Uterus (tissue), 4 donors: ENCODE data around the gene ZFYVE27. TPM values are rescaled to one million over a fixed set of nuclear protein-coding genes. Genes with fewer than 3 reads are reported as not detected.

ENCODE experiments used
- DNase-seq, 2 donors: peaks; one replicate each; pipeline ENCODE4 v3.0.0-alpha.2; 2019 to 2020
- H3K27ac ChIP-seq, 2 donors: fragments of 200-600 bp; sonication (generic); 1 replicate in 1 of 2; 2 replicates in 1 of 2; pipeline ENCODE4 v1.5.1; 2016 to 2018
- H3K27me3 ChIP-seq, 2 donors: fragments of 200-600 bp; sonication (generic); one replicate each; pipeline ENCODE4 v1.5.1; 2018 to 2019; ENCODE audit warnings: control low read depth in 1 of 2
- H3K36me3 ChIP-seq, 2 donors: fragments of 200-600 bp; sonication (generic); one replicate each; pipeline ENCODE4 v1.5.1; 2019; ENCODE audit warnings: control low read depth in 1 of 2
- H3K4me1 ChIP-seq, 2 donors: fragments of 200-600 bp; sonication (generic); one replicate each; pipeline ENCODE4 v1.5.1; 2018 to 2019; ENCODE audit warnings: control low read depth in 1 of 2
- H3K4me3 ChIP-seq, 2 donors: fragments of 200-600 bp; sonication (generic); 1 replicate in 1 of 2; 2 replicates in 1 of 2; pipeline ENCODE4 v1.5.1; 2018 to 2019; ENCODE audit warnings: mild to moderate bottlenecking in 1 of 2
- H3K9me3 ChIP-seq, 2 donors: fragments of 200-600 bp; sonication (generic); one replicate each; pipeline ENCODE4 v1.5.1; 2019; ENCODE audit warnings: control low read depth in 1 of 2
- CTCF ChIP-seq, 4 experiments: fragments of 200-600 bp in 2 of 4; fragments of 450-650 bp in 2 of 4; sonication (generic) in 2 of 4; IDR thresholded peaks; one replicate each; pipeline ENCODE4 v1.5.1; 2016 to 2019; ENCODE audit warnings: antibody characterized with exemption in 4 of 4, mild to moderate bottlenecking in 2 of 4, moderate library complexity in 1 of 4
- POLR2A ChIP-seq, 2 donors: fragments of 450-650 bp; IDR thresholded peaks; one replicate each; pipeline ENCODE4 v1.6.1; 2016; ENCODE audit warnings: antibody characterized with exemption in 2 of 2, mild to moderate bottlenecking in 1 of 2, moderate library complexity in 1 of 2
- intact Hi-C: fragments of 100-400 bp; cut with DNase I; formaldehyde crosslinking; loops from one replicate; pipeline ENCODE4 v1.15.1; 2023; ENCODE audit warnings: low total_unique reads
- total RNA-seq, 4 donors: library from RNA; depleted of rRNA in 3 of 4; stranded (reverse); fragments of >200 nt in 3 of 4; gene quantifications; one replicate each; pipeline versions ENCODE4 v1.1.0 to v1.2.4, GENCODE V29; 2014 to 2023
- donor health status: DM: yes; HTN: yes; CAD: no.

The ZFYVE27 gene
- total RNA-seq, 4 donors from 2014 or later: 2.8 to 32.3 (median 16.7) TPM

DNA sequence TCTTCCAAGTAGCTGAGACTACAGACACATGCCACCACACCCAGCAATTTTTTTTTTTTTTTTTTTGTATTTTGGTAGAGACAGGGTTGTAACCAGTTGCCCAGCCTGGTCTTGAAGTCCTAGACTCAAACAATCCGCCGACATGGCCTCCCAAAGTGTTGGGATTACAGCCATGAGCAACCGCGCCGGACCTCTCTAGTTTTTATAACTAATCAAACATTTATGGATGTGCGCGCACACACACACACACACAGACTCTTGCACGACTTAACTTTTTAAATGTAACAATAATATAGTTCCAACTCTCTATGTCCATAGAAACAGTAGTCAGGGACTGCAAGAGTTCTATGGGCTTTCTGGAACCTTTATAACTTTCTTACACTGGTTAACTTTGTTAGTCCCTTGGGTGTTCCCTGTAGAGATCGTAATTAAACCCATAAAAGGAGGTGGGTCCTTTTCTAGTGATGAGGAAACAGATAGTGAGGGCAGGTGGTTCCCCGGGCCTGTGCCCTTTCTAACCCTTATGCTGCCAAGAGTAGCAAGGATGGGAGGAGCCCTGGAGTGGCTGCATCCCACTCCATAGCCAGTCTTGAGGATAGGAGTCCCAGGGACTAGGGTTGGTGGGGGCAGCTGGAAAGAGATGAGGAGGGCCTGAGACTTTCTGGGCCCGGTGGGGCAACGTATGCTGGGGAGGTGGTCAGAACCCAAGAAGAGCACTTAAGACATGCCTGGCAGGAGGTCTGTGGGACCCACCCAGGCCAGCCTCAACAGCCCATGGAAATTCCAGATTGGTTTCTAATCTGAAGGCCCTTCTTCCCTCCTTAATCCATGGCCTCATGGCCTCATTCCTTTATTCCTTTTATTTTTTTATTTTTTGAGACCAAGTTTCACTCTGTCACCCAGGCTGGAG is 14.8 kb upstream of the ZFYVE27 start:
- Histone ChIP-seq H3K36me3 (no peaks in the 10 kb centered on the region), H3K9me3 (no peaks in the 10 kb centered on the region), H3K4me1 (peaks cover 4 to 8% of the 10 kb centered on the region in 2 donors), H3K27me3 (no peaks in the 10 kb centered on the region), H3K27ac (peak overlapping the region in 1 of 2 donors; percentile 42), H3K4me3 (no peak overlapping the region)
- no peak for DNase-seq
- TF ChIP-seq POLR2A (IDR thresholded peaks at IDR 0.05) (no peak), CTCF (IDR thresholded peaks at IDR 0.05) (no peak)
- intact Hi-C loops: no loop called here

DNA sequence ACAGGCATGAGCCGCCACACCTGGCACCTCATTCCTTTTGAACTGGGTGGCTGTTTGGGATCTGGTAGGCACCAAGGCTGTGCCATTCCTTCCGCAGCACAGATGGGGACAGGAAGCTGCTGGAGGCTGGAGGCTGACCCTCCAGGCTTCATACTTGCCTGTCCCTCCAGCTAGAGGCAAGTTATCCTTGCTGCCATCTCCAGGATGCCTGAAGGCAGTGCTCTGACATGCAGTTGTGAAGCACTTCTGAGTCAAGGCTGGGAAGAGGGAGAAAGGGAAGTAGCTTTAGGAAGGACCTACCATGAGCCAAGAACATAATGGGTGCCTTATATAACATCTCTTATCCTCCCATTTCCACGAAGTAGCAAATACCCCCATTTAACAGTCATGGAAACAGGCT is 13.9 kb upstream of the ZFYVE27 start:
- Histone ChIP-seq H3K27me3 (no peaks in the 10 kb centered on the region), H3K4me3 (no peak overlapping the region), H3K4me1 (peaks cover 4 to 8% of the 10 kb centered on the region in 2 donors), H3K27ac (peak overlapping the region in 1 of 2 donors; percentile 30), H3K9me3 (no peaks in the 10 kb centered on the region), H3K36me3 (no peaks in the 10 kb centered on the region)
- no peak for DNase-seq
- intact Hi-C loops: no loop called here
- no peak for TF ChIP-seq CTCF (IDR thresholded peaks at IDR 0.05)
- TF ChIP-seq POLR2A (IDR thresholded peaks at IDR 0.05): no peak

GRCh38 chr10:97724341-97724941 is 12.5 kb upstream of the ZFYVE27 start:
- intact Hi-C loops: no loop called here
- peak; percentile 41 to 52 for DNase-seq
- TF ChIP-seq CTCF (IDR thresholded peaks at IDR 0.05): no peak
- TF ChIP-seq POLR2A (IDR thresholded peaks at IDR 0.05): no peak

DNA sequence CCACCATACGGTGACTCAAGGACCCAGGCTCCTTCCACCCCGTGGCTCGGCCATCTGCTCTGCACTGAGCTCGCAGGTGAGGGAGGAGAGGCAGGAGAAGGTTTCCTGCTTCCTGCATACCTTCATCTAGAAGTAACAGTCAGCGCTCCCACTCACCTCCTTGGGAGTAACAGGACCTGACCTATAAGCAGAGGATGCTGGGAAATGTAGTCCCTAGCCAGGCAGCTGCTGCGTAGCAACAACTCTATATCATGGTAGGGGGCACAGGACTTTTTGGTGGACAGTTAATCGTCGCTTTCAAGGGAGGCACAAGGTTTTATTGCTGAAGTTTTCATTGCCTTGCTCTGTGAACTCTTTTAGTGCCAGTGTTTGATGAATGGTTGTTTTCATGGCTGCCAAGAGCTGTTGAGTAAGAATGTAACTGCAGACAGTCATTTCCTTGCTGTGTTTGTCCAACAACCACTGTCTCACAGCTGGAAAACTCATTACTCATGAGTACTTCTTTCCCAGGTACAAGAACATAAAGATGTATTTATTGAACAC is 10.2 kb upstream of the ZFYVE27 start:
- H3K27ac ChIP-seq: peak overlapping the region; percentile 63 to 72
- DNase-seq: peak in 1 of 2 donors; percentile 65

More at GRCh38 chr10:97724341-97724941, 12.5 kb upstream of the ZFYVE27 start:
- H3K4me1 ChIP-seq: peaks cover 0 to 3% of the 10 kb centered on the region in 2 donors
- H3K27ac ChIP-seq: peak overlapping the region in 1 of 2 donors; percentile 37
- H3K4me3 ChIP-seq: no peak overlapping the region
- H3K36me3 ChIP-seq: no peaks in the 10 kb centered on the region
- no peaks in the 10 kb centered on the region for H3K9me3 ChIP-seq
- H3K27me3 ChIP-seq: no peaks in the 10 kb centered on the region

More for the DNA sequence above, 10.2 kb upstream of the ZFYVE27 start:
- peak overlapping the region in 1 of 2 donors; percentile 28 for H3K4me3 ChIP-seq
- no peaks in the 10 kb centered on the region for H3K4me1 ChIP-seq
- H3K9me3 ChIP-seq: no peaks in the 10 kb centered on the region
- TF ChIP-seq POLR2A (IDR thresholded peaks at IDR 0.05) (no peak), CTCF (IDR thresholded peaks at IDR 0.05) (no peak)
- intact Hi-C loops: no loop called here
- no peaks in the 10 kb centered on the region for H3K27me3 ChIP-seq
- no peaks in the 10 kb centered on the region for H3K36me3 ChIP-seq
